H9 (cell line): ENCODE measurements around the gene NKRF. TPM values are rescaled to one million over a fixed set of nuclear protein-coding genes. Genes with fewer than 3 reads are reported as not detected.

Source experiments
- DNase-seq: peaks from one replicate; pipeline ENCODE4 v3.0.0-alpha.2; 2017
- H2AFZ ChIP-seq: one replicate; pipeline ENCODE4 v1.6.1; 2013; ENCODE audit warnings: mild to moderate bottlenecking, low read length, control low read depth, moderate library complexity
- H2AK5ac ChIP-seq: 2 replicates; pipeline ENCODE4 v1.6.1; 2013; ENCODE audit warnings: low read length, control low read depth, mixed read lengths; ENCODE audit not compliant: insufficient read length
- H2BK120ac ChIP-seq: one replicate; pipeline ENCODE4 v1.6.1; 2013; ENCODE audit warnings: low read depth, mild to moderate bottlenecking, low read length, control low read depth, inconsistent platforms; ENCODE audit not compliant: poor library complexity, severe bottlenecking
- H2BK12ac ChIP-seq: 2 replicates; pipeline ENCODE4 v1.6.1; 2013; ENCODE audit warnings: low read length, control low read depth, mixed read lengths, low read depth; ENCODE audit not compliant: insufficient read length
- H2BK15ac ChIP-seq: 2 replicates; pipeline ENCODE4 v1.6.1; 2013; ENCODE audit warnings: low read depth, low read length, control low read depth
- H2BK20ac ChIP-seq: one replicate; pipeline ENCODE4 v1.6.1; 2013; ENCODE audit warnings: low read depth, mild to moderate bottlenecking, low read length, control low read depth, inconsistent platforms; ENCODE audit not compliant: poor library complexity, severe bottlenecking
- H2BK5ac ChIP-seq: 2 replicates; pipeline ENCODE4 v1.6.1; 2013; ENCODE audit warnings: low read length, control low read depth, mixed read lengths; ENCODE audit not compliant: insufficient read length
- H3K14ac ChIP-seq: 2 replicates; pipeline ENCODE4 v1.6.1; 2013; ENCODE audit warnings: low read length, control low read depth; ENCODE audit not compliant: insufficient read depth
- H3K18ac ChIP-seq: 2 replicates; pipeline ENCODE4 v1.6.1; 2013; ENCODE audit warnings: low read depth, mild to moderate bottlenecking, mixed read lengths, low read length, control low read depth; ENCODE audit not compliant: insufficient read length
- H3K23ac ChIP-seq: 2 replicates; pipeline ENCODE4 v1.6.1; 2013; ENCODE audit warnings: low read length, control low read depth, mixed read lengths, low read depth; ENCODE audit not compliant: insufficient read length
- H3K23me2 ChIP-seq: 2 replicates; pipeline ENCODE4 v1.6.1; 2013; ENCODE audit warnings: low read depth, mild to moderate bottlenecking, mixed read lengths, low read length, control low read depth; ENCODE audit not compliant: insufficient read length, poor library complexity, severe bottlenecking
- H3K27ac ChIP-seq: 2 replicates; pipeline ENCODE4 v1.5.1; 2013; ENCODE audit warnings: low read length, control low read depth, mixed read lengths, low read depth; ENCODE audit not compliant: insufficient read length
- H3K27me3 ChIP-seq: 2 replicates; pipeline ENCODE4 v1.6.1; 2013; ENCODE audit warnings: low read length, control low read depth, inconsistent platforms; ENCODE audit not compliant: insufficient read depth
- H3K4ac ChIP-seq: 2 replicates; pipeline ENCODE4 v1.6.1; 2013; ENCODE audit warnings: low read depth, mild to moderate bottlenecking, control low read depth, inconsistent platforms, low read length, moderate library complexity
- H3K4me1 ChIP-seq: 2 replicates; pipeline ENCODE4 v1.6.1; 2013; ENCODE audit warnings: low read length, control low read depth, inconsistent platforms; ENCODE audit not compliant: insufficient read depth
- H3K4me2 ChIP-seq: 2 replicates; pipeline ENCODE4 v1.6.1; 2013; ENCODE audit warnings: low read length, control low read depth, mixed read lengths; ENCODE audit not compliant: insufficient read length, insufficient read depth
- H3K56ac ChIP-seq: 2 replicates; pipeline ENCODE4 v1.6.1; 2013; ENCODE audit warnings: low read depth, mild to moderate bottlenecking, mixed read lengths, low read length, control low read depth; ENCODE audit not compliant: insufficient read length
- H3K79me1 ChIP-seq: 2 replicates; pipeline ENCODE4 v1.6.1; 2013; ENCODE audit warnings: low read depth, mild to moderate bottlenecking, moderate library complexity, low read length, control low read depth, inconsistent platforms; ENCODE audit not compliant: insufficient read depth, poor library complexity, severe bottlenecking
- H3K79me2 ChIP-seq: 2 replicates; pipeline ENCODE4 v1.6.1; 2013; ENCODE audit warnings: low read length, control low read depth, inconsistent platforms; ENCODE audit not compliant: insufficient read depth
- H3K9ac ChIP-seq: 2 replicates; pipeline ENCODE4 v1.6.1; 2013; ENCODE audit warnings: low read length, control low read depth, mixed read lengths; ENCODE audit not compliant: insufficient read length; ENCODE audit errors: extremely low read depth
- H3K9me3 ChIP-seq: one replicate; pipeline ENCODE4 v1.6.1; 2013; ENCODE audit warnings: low read depth, low read length, inconsistent platforms; ENCODE audit not compliant: control insufficient read depth
- H3T11ph ChIP-seq: one replicate; pipeline ENCODE4 v1.6.1; 2013; ENCODE audit warnings: mild to moderate bottlenecking, low read length, control low read depth, inconsistent platforms
- H4K20me1 ChIP-seq: one replicate; pipeline ENCODE4 v1.6.1; 2013; ENCODE audit not compliant: control insufficient read depth, insufficient read length, insufficient read depth
- H4K5ac ChIP-seq: 2 replicates; pipeline ENCODE4 v1.6.1; 2013; ENCODE audit warnings: low read depth, mild to moderate bottlenecking, mixed read lengths, low read length, control low read depth; ENCODE audit not compliant: insufficient read length
- H4K8ac ChIP-seq: replicated peaks from 2 replicates; pipeline ENCODE4 v1.6.1; 2013; ENCODE audit warnings: low read length, control low read depth, mixed read lengths, low read depth; ENCODE audit not compliant: insufficient read length
- H4K91ac ChIP-seq: 2 replicates; pipeline ENCODE4 v1.6.1; 2013; ENCODE audit warnings: low read depth, mild to moderate bottlenecking, moderate library complexity, mixed read lengths, low read length, control low read depth; ENCODE audit not compliant: insufficient read length
- H3K27ac Mint-ChIP-seq, 3 experiments: 2 replicates in 2 of 3; 3 replicates in 1 of 3; pipeline ENCODE4 v1.8.0; 2020 to 2021; ENCODE audit warnings: mixed read lengths in 3 of 3, mild to moderate bottlenecking in 1 of 3, moderate library complexity in 1 of 3
- H3K27me3 Mint-ChIP-seq: 2 replicates; pipeline ENCODE4 v1.8.0; 2021; ENCODE audit warnings: low read depth, mild to moderate bottlenecking, moderate library complexity, mixed read lengths
- H3K36me3 Mint-ChIP-seq, 3 experiments: 2 replicates in 2 of 3; 3 replicates in 1 of 3; pipeline ENCODE4 v1.8.0; 2020 to 2021; ENCODE audit warnings: low read depth in 3 of 3, mixed read lengths in 3 of 3; ENCODE audit not compliant: insufficient read depth in 1 of 3
- H3K4me1 Mint-ChIP-seq, 2 experiments: 2 replicates each; pipeline ENCODE4 v1.8.0; 2020; ENCODE audit warnings: mixed read lengths in 2 of 2
- H3K4me3 Mint-ChIP-seq, 2 experiments: 2 replicates in 1 of 2; 3 replicates in 1 of 2; pipeline ENCODE4 v1.8.0; 2020 to 2021; ENCODE audit warnings: mild to moderate bottlenecking in 2 of 2, mixed read lengths in 2 of 2, moderate library complexity in 1 of 2
- H3K9me3 Mint-ChIP-seq, 2 experiments: 2 replicates in 1 of 2; 3 replicates in 1 of 2; pipeline ENCODE4 v1.8.0; 2020; ENCODE audit warnings: mild to moderate bottlenecking in 2 of 2, mixed read lengths in 2 of 2, moderate library complexity in 1 of 2
- whole genome bisulfite sequencing: extraction: QIAGEN DNeasy Blood & Tissue Kit; methylation state at CpG from one replicate; pipeline ENCODE4 v1.1.7; 2013; ENCODE audit warnings: missing lambda C conversion rate, low lambda C conversion rate, mixed read lengths; ENCODE audit not compliant: insufficient read length; ENCODE audit errors: extremely low coverage; 5-methylcytosine and 5-hydroxymethylcytosine counted together
- total RNA-seq: library from RNA; stranded (reverse); gene quantifications from 2 replicates; pipeline ENCODE4 v1.2.1, GENCODE V29; 2021
- TF ChIP-seq, protein P1 (sequence below): fragments of 200-600 bp; sonication (generic); conservative IDR thresholded peaks from 3 replicates; pipeline ENCODE4 v1.8.0; 2021; ENCODE audit warnings: antibody characterized with exemption, mild to moderate bottlenecking

NKRF gene
- total RNA-seq, 1 experiment from 2014 or later: 15.1 TPM

DNA sequence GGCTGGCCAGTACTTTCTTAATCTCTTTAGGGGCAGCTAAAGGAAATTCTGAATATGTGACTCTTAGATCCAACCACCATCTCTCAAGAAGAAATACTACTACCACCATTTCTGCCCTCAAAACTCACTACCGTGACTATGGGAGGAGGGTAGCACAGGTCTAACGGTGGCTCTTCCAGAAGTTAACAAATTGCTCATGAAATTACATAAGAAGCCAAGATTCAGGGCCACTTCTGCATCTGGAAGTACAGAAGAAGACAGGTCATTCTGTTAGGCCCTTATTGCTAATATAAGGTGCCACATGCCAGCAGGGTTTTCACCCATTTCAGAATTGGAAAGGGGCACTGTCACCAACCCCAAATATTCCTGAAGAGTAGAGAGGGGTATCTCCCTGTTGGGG lies 19.6 kb upstream of the NKRF start:
- DNase-seq: no peak
- Histone ChIP-seq H3K14ac (no peak overlapping the region), H3K4me1 (no peaks in the 10 kb centered on the region), H3K23me2 (no peaks in the 10 kb centered on the region), H3K79me1 (no peaks in the 10 kb centered on the region), H3K9ac (no peak overlapping the region), H4K5ac (no peak overlapping the region), H3K18ac (no peak overlapping the region), H2BK5ac (no peak overlapping the region), H3K23ac (no peak overlapping the region), H3K27me3 (no peaks in the 10 kb centered on the region), H3K9me3 (peaks cover 12% of the 10 kb centered on the region), H4K20me1 (no peaks in the 10 kb centered on the region), H4K8ac (no peak overlapping the region), H3T11ph (no peak overlapping the region), H3K56ac (no peak overlapping the region), H2BK15ac (no peak overlapping the region), H2BK120ac (no peak overlapping the region), H4K91ac (no peak overlapping the region), H3K4me2 (no peak overlapping the region), H3K79me2 (no peaks in the 10 kb centered on the region), H2AFZ (no peak overlapping the region), H2AK5ac (no peak overlapping the region), H2BK12ac (no peak overlapping the region), H3K27ac (no peak overlapping the region), H2BK20ac (no peak overlapping the region), H3K4ac (no peak overlapping the region)
- H3K27me3 Mint-ChIP-seq: no peaks in the 10 kb centered on the region; the same call in 1 of the 2 replicates
- H3K36me3 Mint-ChIP-seq: peaks cover 15 to 21% (median 19%) of the 10 kb centered on the region in 3 experiments
- no peak overlapping the region for H3K27ac Mint-ChIP-seq
- WGBS: no CpG with 5 or more reads among the region's 2 CpGs
- peaks cover 54 to 61% of the 10 kb centered on the region in 2 experiments for H3K9me3 Mint-ChIP-seq
- TF ChIP-seq, protein P1, sequence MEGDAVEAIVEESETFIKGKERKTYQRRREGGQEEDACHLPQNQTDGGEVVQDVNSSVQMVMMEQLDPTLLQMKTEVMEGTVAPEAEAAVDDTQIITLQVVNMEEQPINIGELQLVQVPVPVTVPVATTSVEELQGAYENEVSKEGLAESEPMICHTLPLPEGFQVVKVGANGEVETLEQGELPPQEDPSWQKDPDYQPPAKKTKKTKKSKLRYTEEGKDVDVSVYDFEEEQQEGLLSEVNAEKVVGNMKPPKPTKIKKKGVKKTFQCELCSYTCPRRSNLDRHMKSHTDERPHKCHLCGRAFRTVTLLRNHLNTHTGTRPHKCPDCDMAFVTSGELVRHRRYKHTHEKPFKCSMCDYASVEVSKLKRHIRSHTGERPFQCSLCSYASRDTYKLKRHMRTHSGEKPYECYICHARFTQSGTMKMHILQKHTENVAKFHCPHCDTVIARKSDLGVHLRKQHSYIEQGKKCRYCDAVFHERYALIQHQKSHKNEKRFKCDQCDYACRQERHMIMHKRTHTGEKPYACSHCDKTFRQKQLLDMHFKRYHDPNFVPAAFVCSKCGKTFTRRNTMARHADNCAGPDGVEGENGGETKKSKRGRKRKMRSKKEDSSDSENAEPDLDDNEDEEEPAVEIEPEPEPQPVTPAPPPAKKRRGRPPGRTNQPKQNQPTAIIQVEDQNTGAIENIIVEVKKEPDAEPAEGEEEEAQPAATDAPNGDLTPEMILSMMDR: no peak
- no peaks in the 10 kb centered on the region for H3K4me1 Mint-ChIP-seq
- no peak overlapping the region for H3K4me3 Mint-ChIP-seq
